Upper lobe of left lung (tissue), 6 donors: ENCODE measurements around the gene SMG5. TPM values are rescaled to one million over a fixed set of nuclear protein-coding genes. Genes with fewer than 3 reads are reported as not detected.
A peak's percentile ranks its signal among the peaks of the same experiment; 100 is the strongest.

ENCODE experiments used
- ATAC-seq, 2 donors: fragments of 200-7000 bp; cut with Tn5 transposase; one replicate each; pipeline ENCODE4 v1.9.1; 2022; ENCODE audit warnings: mild to moderate bottlenecking in 2 of 2, moderate library complexity in 2 of 2; ENCODE audit not compliant: low FRiP score in 2 of 2
- DNase-seq, 2 donors: peaks; one replicate each; pipeline ENCODE4 v3.0.0-alpha.2; 2019 to 2020
- H3K27ac ChIP-seq, 4 donors: fragments of 200-600 bp; sonication (generic); one replicate each; pipeline ENCODE4 v1.5.1; 2016 to 2019
- H3K27me3 ChIP-seq, 4 donors: fragments of 200-600 bp; sonication (generic); one replicate each; pipeline ENCODE4 v1.5.1; 2017 to 2019
- H3K36me3 ChIP-seq, 4 donors: fragments of 200-600 bp; sonication (generic); one replicate each; pipeline ENCODE4 v1.5.1; 2016 to 2019
- H3K4me1 ChIP-seq, 4 donors: fragments of 200-600 bp; sonication (generic); one replicate each; pipeline ENCODE4 v1.5.1; 2018 to 2019
- H3K4me3 ChIP-seq, 4 donors: fragments of 200-600 bp; sonication (generic); one replicate each; pipeline ENCODE4 v1.5.1; 2017 to 2019; ENCODE audit warnings: mild to moderate bottlenecking in 2 of 4, moderate library complexity in 1 of 4
- H3K9me3 ChIP-seq, 4 donors: fragments of 200-600 bp; sonication (generic); one replicate each; pipeline ENCODE4 v1.5.1; 2018 to 2019
- EP300 ChIP-seq, 4 donors: sonication (generic); formaldehyde crosslinking; IDR thresholded peaks; one replicate each; pipeline ENCODE4 v1.5.1; 2017; ENCODE audit warnings: antibody characterized with exemption in 4 of 4, control low read depth in 2 of 4
- POLR2A ChIP-seq, 4 donors: fragments of 450-650 bp; IDR thresholded peaks; one replicate each; pipeline ENCODE4 v1.5.1; 2016 to 2017; ENCODE audit warnings: antibody characterized with exemption in 4 of 4, mild to moderate bottlenecking in 2 of 4
- POLR2AphosphoS5 ChIP-seq, 2 donors: sonication (generic); formaldehyde crosslinking; IDR thresholded peaks; one replicate each; pipeline ENCODE4 v1.5.1; 2017; ENCODE audit warnings: antibody characterized with exemption in 2 of 2
- WGBS, 2 donors: methylation state at CpG; one replicate each; pipeline ENCODE4 v1.1.5; 2017 to 2018; 5-methylcytosine and 5-hydroxymethylcytosine counted together
- total RNA-seq, 6 donors: library from RNA; depleted of rRNA in 4 of 6; stranded (reverse); fragments of >200 nt in 4 of 6; gene quantifications; one replicate each; pipeline versions ENCODE4 v1.1.0 to v1.2.1, GENCODE V29; 2016 to 2021
- TF ChIP-seq, protein P1 (sequence below), 6 experiments: fragments of 450-650 bp in 4 of 6; fragments of 200-600 bp in 2 of 6; sonication (generic) in 2 of 6; IDR thresholded peaks; one replicate each; pipeline ENCODE4 v1.5.1; 2016 to 2019; ENCODE audit warnings: antibody characterized with exemption in 6 of 6
- donor health status: DM: no; HTN: no; CAD: no; lungs with moderate emphysema.
- donor health status: DM: no; HTN: yes; CAD: no; lungs with severe emphysema.

The SMG5 gene
- total RNA-seq, 6 donors from 2014 or later = 52.3 to 136 (median 69.1) TPM

DNA sequence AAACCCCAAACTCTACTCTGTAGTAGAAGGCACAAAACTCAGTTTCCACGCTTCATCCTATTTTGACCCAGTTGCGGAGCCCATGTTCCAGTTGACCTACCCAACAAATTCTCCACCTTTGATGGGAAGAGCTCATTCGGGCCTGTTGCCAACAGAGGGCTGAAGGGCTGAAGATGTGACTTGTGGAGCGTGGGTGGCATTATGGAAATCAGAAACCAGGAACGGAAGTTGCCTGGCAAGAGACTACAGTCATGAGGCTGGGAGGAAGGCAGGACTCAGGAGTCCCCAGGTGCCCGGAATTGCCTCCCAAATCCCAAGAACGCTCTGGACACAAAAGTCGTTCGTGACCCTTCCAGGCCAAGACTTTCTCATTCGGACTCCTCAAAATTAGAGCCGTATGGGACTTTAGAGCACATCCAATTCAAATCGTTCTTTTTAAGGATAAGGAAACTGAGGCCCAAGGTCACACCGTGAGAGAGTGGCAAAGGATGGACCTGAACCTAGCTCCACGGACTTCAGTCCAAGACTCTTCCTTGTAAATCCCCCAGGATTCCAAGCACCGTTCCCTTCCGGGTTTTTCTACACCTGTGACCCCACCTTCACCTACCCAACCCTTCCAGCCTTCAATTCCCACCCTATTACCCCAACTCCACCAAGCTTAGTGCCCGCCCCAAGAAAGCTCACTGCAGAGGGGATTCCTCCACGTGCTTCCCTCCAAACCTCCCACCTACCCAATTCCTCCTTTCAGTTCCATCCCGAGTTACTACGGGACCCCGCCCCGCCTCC, 739 bp downstream of the SMG5 start:
- H3K9me3 ChIP-seq = no peaks in the 10 kb centered on the region
- peak overlapping the region; percentile 90 to 96 (median 94) for H3K27ac ChIP-seq
- 8 to 10% methylated on average over 22 of the region's 22 CpGs for whole genome bisulfite sequencing, 2 donors
- peaks cover 4 to 24% (median 17%) of the 10 kb centered on the region in 4 donors for H3K36me3 ChIP-seq
- TF ChIP-seq POLR2A (IDR thresholded peaks at IDR 0.05) (no peak), EP300 (IDR thresholded peaks at IDR 0.05) (no peak), POLR2AphosphoS5 (IDR thresholded peaks at IDR 0.05) (no peak)
- TF ChIP-seq, protein P1, sequence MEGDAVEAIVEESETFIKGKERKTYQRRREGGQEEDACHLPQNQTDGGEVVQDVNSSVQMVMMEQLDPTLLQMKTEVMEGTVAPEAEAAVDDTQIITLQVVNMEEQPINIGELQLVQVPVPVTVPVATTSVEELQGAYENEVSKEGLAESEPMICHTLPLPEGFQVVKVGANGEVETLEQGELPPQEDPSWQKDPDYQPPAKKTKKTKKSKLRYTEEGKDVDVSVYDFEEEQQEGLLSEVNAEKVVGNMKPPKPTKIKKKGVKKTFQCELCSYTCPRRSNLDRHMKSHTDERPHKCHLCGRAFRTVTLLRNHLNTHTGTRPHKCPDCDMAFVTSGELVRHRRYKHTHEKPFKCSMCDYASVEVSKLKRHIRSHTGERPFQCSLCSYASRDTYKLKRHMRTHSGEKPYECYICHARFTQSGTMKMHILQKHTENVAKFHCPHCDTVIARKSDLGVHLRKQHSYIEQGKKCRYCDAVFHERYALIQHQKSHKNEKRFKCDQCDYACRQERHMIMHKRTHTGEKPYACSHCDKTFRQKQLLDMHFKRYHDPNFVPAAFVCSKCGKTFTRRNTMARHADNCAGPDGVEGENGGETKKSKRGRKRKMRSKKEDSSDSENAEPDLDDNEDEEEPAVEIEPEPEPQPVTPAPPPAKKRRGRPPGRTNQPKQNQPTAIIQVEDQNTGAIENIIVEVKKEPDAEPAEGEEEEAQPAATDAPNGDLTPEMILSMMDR (IDR thresholded peaks at IDR 0.05) = no peak
- H3K27me3 ChIP-seq = no peaks in the 10 kb centered on the region
- no peak for ATAC-seq
- peak in 1 of 2 donors; percentile 33 for DNase-seq
- H3K4me1 ChIP-seq = peaks cover 21 to 40% (median 32%) of the 10 kb centered on the region in 4 donors
- H3K4me3 ChIP-seq = peak overlapping the region; percentile 59 to 93 (median 80)

DNA sequence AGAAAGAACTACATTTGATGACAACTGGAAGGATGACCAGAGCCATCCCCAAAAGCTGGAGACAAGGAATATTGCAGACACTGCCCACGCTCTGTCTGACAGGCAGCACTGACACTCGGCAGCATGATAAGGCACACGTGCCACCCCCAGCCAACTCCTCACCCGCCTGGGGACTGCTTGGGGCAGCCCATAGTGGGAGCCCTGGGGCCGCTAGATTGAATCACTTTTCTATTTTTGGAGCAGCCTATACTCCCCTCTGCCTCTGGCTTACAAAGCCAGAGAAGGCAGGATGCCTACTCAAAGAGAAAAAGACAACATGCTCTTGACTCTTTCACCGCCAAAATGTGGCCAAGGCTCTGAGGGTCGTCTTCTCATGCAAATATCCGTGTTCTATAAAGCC, 1.3 kb downstream of the SMG5 start:
- H3K9me3 ChIP-seq = no peaks in the 10 kb centered on the region
- no peak for TF ChIP-seq POLR2AphosphoS5 (IDR thresholded peaks at IDR 0.05)
- TF ChIP-seq, protein P1 (IDR thresholded peaks at IDR 0.05) = no peak
- TF ChIP-seq POLR2A (IDR thresholded peaks at IDR 0.05) = no peak
- no peak for TF ChIP-seq EP300 (IDR thresholded peaks at IDR 0.05)
- DNase-seq (no peak), ATAC-seq (peak in 1 of 2 donors; percentile 20)
- peak overlapping the region in 2 of 4 donors; percentile 89 to 93 for H3K4me3 ChIP-seq
- H3K27ac ChIP-seq = peak overlapping the region in 1 of 4 donors; percentile 96
- 26 to 27% methylated on average over 7 to 8 of the region's 8 CpGs for WGBS, 2 donors
- H3K36me3 ChIP-seq = peaks cover 5 to 30% (median 23%) of the 10 kb centered on the region in 4 donors
- H3K4me1 ChIP-seq = peaks cover 23 to 42% (median 33%) of the 10 kb centered on the region in 4 donors
- H3K27me3 ChIP-seq = no peaks in the 10 kb centered on the region

DNA sequence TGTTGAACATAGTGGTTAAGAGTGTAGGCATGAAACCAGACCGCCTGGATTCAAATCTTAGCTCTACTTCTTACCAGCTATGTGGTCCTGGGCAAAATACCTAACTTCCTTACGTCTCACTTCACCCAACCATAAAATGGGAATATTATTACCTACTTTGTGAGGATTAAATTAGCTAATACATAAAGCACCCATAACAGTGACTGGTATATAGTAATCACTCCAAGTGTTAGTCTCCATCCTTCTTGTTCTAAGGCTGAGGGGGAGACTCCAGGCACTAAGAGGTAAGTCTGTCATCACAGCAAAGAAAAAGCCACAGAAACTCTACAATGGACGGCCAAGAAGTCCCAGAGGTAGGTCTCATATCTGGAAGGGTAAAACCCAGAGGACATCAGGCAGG, 2.8 kb downstream of the SMG5 start:
- no peak overlapping the region for H3K27ac ChIP-seq
- H3K36me3 ChIP-seq = peaks cover 15 to 44% (median 36%) of the 10 kb centered on the region in 4 donors
- no peak overlapping the region for H3K4me3 ChIP-seq
- WGBS, 2 donors = 93 to 95% methylated on average over 3 of the region's 3 CpGs
- H3K9me3 ChIP-seq = no peaks in the 10 kb centered on the region
- no peaks in the 10 kb centered on the region for H3K27me3 ChIP-seq
- DNase-seq (no peak), ATAC-seq (no peak)
- TF ChIP-seq, protein P1 (IDR thresholded peaks at IDR 0.05) = no peak
- TF ChIP-seq POLR2AphosphoS5 (IDR thresholded peaks at IDR 0.05) (no peak), POLR2A (IDR thresholded peaks at IDR 0.05) (no peak), EP300 (IDR thresholded peaks at IDR 0.05) (no peak)
- H3K4me1 ChIP-seq = peaks cover 23 to 40% (median 34%) of the 10 kb centered on the region in 4 donors

DNA sequence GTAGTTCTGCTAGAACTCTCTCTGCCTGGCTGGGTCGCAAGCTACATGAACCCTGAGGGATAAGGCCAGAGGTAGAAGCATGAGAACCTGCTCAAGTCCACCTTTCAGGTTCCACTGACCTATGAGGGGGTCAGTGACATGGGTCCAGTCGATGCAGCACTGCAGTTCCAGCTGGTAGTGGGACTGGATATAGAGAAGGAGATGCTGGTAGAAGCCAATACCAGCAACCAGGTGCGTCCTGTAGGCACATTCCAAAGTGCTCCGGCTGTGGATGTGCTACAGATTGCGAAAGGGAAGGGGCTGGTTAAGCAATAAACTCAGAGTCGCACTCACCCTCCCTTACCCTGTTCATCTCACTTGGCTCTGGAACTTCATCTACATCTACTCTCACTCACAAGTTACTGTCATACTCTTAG, 5.7 kb downstream of the SMG5 start:
- peaks cover 13 to 24% (median 20%) of the 10 kb centered on the region in 4 donors for H3K4me1 ChIP-seq
- H3K4me3 ChIP-seq = no peak overlapping the region
- peak in 1 of 2 donors; percentile 34 for ATAC-seq
- H3K9me3 ChIP-seq = no peaks in the 10 kb centered on the region
- H3K36me3 ChIP-seq = peaks cover 29 to 73% (median 60%) of the 10 kb centered on the region in 4 donors
- TF ChIP-seq EP300 (IDR thresholded peaks at IDR 0.05) (no peak), POLR2AphosphoS5 (IDR thresholded peaks at IDR 0.05) (no peak), POLR2A (IDR thresholded peaks at IDR 0.05) (no peak)
- TF ChIP-seq, protein P1 (IDR thresholded peaks at IDR 0.05) = no peak
- H3K27me3 ChIP-seq = no peaks in the 10 kb centered on the region
- H3K27ac ChIP-seq = peak overlapping the region in 3 of 4 donors; percentile 4 to 47 (median 45)
- WGBS, 2 donors = 59 to 65% methylated on average over 6 of the region's 6 CpGs
- DNase-seq = peak in 1 of 2 donors; percentile 48
